ENCODE data around the gene POM121L2. TPM values are rescaled to one million over a fixed set of nuclear protein-coding genes. Genes with fewer than 3 reads are reported as not detected.

Gene POM121L2
- total and polyA plus RNA-seq, 3 experiments from 2014 or later: not detected

GRCh38 chr6:27297857-27298730 lies 14.0 kb downstream of the POM121L2 start:
- Histone ChIP-seq H3K4me1 (ENCODE audit: insufficient read depth, low read length) (no peaks in the 10 kb centered on the region), H3K4me3 (ENCODE audit: low read length) (no peak overlapping the region), H3K36me3 (ENCODE audit: insufficient read depth, low read length) (no peaks in the 10 kb centered on the region), H3K27me3 (ENCODE audit: insufficient read depth, low read length, poor library complexity, severe bottlenecking) (peaks cover 58% of the 10 kb centered on the region), H3K27ac (ENCODE audit: low read depth, low read length) (no peak overlapping the region), H3K9me3 (ENCODE audit: low read length) (peaks cover 8% of the 10 kb centered on the region)
- ChIA-PET CTCF (no interaction called here), POLR2A (no interaction called here)
- peaks cover 24 to 65% (median 45%) of the 10 kb centered on the region in 5 donors for H3K9me3 Mint-ChIP-seq
- H3K4me3 Mint-ChIP-seq: peak overlapping the region in 3 of 7 donors; percentile 2 to 57 (median 37)
- peak overlapping the region in 2 of 8 donors; percentile 55 to 63 for H3K27ac Mint-ChIP-seq
- H3K36me3 Mint-ChIP-seq: peaks cover 0 to 4% (median 2%) of the 10 kb centered on the region in 3 donors
- H3K4me1 Mint-ChIP-seq: no peaks in the 10 kb centered on the region
- peaks cover 88 to 89% of the 10 kb centered on the region in 2 donors for H3K27me3 Mint-ChIP-seq
- no peak for DNase-seq

DNA sequence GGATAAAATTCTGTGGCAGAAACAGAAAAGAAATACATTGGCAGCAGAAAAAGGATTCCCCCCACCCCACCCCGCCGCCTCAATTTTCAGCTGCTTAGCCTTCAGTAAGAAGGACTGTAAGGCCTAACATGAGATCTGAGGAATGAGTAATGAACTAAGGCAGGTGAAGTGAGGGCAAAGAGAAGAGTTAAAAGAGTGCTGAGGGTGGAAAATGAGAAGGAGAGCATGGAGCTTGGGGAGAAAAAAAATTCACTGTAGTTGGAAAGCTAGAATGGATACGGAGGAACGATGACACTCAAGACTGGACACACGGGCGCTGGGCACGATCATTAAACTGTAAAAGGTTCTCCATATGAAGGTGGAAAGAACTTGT lies 14.6 kb downstream of the POM121L2 start:
- H3K4me3 Mint-ChIP-seq: peak overlapping the region in 3 of 7 donors; percentile 2 to 57 (median 28)
- no peaks in the 10 kb centered on the region for H3K4me1 Mint-ChIP-seq
- no peak for DNase-seq
- H3K27me3 Mint-ChIP-seq: peaks cover 85% of the 10 kb centered on the region in 2 donors
- H3K27ac ChIP-seq (ENCODE audit: low read depth, low read length): no peak overlapping the region
- peaks cover 54% of the 10 kb centered on the region for H3K27me3 ChIP-seq (ENCODE audit: insufficient read depth, low read length, poor library complexity, severe bottlenecking)
- ChIA-PET CTCF (no interaction called here), POLR2A (no interaction called here)
- peaks cover 10% of the 10 kb centered on the region for H3K9me3 ChIP-seq (ENCODE audit: low read length)
- H3K36me3 ChIP-seq (ENCODE audit: insufficient read depth, low read length): no peaks in the 10 kb centered on the region
- H3K9me3 Mint-ChIP-seq: peaks cover 17 to 61% (median 49%) of the 10 kb centered on the region in 5 donors
- peaks cover 0 to 4% (median 0%) of the 10 kb centered on the region in 3 donors for H3K36me3 Mint-ChIP-seq
- H3K27ac Mint-ChIP-seq: peak overlapping the region in 3 of 8 donors; percentile 55 to 68 (median 63)
- H3K4me3 ChIP-seq (ENCODE audit: low read length): no peak overlapping the region
- no peaks in the 10 kb centered on the region for H3K4me1 ChIP-seq (ENCODE audit: insufficient read depth, low read length)

DNA sequence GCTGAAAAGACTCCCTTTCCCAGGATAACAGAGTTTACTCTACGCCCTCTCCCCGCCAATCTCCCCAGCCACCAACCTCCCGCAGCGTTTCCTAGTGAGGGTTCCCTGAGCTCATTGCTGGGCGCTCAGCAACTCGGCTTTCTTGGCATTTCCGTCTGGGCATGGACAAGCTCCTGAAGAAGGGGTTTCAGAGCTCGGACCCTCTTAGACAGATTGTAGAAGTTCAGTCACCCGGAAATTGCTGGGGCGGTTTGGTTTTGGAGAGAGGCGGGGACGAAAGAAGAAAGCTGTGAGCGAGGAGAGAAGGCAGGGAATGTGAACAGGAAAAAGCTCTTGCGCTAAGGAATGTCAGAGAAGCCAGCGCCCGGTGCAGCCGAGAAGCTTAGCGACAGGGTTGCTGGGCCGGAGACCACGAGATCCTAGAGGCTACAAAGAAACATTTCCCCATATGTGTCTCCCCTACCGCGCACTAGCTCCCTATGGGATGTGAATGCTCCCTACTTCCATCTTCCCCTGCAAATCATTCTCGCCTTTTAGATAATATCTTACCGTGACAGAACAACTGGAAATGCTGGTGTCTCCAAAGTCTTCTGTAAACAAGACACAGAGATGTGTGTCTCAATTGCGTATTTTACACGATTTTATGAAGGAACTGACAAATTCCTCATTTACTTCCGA lies 15.8 kb downstream of the POM121L2 start:
- ChIA-PET CTCF (interaction anchor here (0.8 to 1.0 kb wide), 2 partner anchors 16 to 367 kb away, joined by 3 read pairs; partner anchors contain the start of gene POM121L2), POLR2A (no interaction called here)
- no peak for DNase-seq
- Mint-ChIP-seq H3K27ac (peak overlapping the region in 5 of 8 donors; percentile 37 to 79 (median 75)), H3K36me3 (peaks cover 0 to 5% (median 4%) of the 10 kb centered on the region in 3 donors), H3K4me3 (peak overlapping the region in 5 of 7 donors; percentile 5 to 76 (median 67)), H3K4me1 (no peaks in the 10 kb centered on the region), H3K27me3 (peaks cover 85 to 88% of the 10 kb centered on the region in 2 donors), H3K9me3 (peaks cover 21 to 65% (median 58%) of the 10 kb centered on the region in 5 donors)
- H3K27ac ChIP-seq (ENCODE audit: low read depth, low read length): peak overlapping the region; percentile 46
- H3K9me3 ChIP-seq (ENCODE audit: low read length): peaks cover 10% of the 10 kb centered on the region
- H3K4me1 ChIP-seq (ENCODE audit: insufficient read depth, low read length): no peaks in the 10 kb centered on the region
- H3K4me3 ChIP-seq (ENCODE audit: low read length): no peak overlapping the region
- H3K27me3 ChIP-seq (ENCODE audit: insufficient read depth, low read length, poor library complexity, severe bottlenecking): peaks cover 55% of the 10 kb centered on the region
- no peaks in the 10 kb centered on the region for H3K36me3 ChIP-seq (ENCODE audit: insufficient read depth, low read length)

DNA sequence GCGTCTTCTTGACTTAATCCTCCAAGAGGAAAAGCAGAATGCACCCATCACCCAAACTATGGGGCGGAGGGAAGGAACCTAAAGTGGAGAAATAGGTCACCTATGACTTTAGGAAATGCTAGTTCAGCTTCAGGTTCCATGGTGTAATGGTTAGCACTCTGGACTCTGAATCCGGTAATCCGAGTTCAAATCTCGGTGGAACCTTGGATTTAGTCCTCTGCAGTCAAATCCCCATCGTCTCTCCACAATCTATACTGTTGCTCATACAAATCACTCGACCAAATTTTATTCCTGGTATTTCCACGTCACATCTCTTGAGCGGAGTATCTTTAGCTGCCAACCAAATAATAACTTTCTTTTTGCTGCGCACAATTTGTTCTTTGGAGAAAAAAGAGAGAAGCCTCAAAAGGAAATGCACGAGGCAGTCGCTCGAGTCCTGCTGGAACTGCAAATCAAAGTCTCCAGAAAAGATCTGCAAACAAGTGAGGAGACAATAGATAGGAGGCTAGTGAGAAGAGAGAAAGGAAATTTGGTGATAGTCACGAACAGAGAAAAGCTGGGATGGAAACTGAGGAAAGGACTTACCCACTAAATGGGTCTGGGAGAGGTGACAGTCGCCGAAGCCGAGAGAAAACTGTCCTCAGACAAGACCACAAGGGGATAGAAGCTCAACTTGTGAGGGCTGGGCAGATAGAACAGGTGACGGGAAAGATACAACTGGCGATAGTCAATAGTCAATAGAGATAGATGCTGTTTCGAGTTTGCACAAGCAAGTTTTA lies 16.6 kb downstream of the POM121L2 start:
- Histone ChIP-seq H3K27ac (ENCODE audit: low read depth, low read length) (peak overlapping the region; percentile 46), H3K36me3 (ENCODE audit: insufficient read depth, low read length) (no peaks in the 10 kb centered on the region), H3K9me3 (ENCODE audit: low read length) (peaks cover 10% of the 10 kb centered on the region), H3K4me1 (ENCODE audit: insufficient read depth, low read length) (no peaks in the 10 kb centered on the region), H3K4me3 (ENCODE audit: low read length) (peak overlapping the region; percentile 1), H3K27me3 (ENCODE audit: insufficient read depth, low read length, poor library complexity, severe bottlenecking) (peaks cover 55% of the 10 kb centered on the region)
- CTCF ChIA-PET: interaction anchor here (0.8 to 1.0 kb wide), 2 partner anchors 17 to 367 kb away, joined by 3 read pairs; partner anchors contain the start of gene POM121L2
- H3K36me3 Mint-ChIP-seq: peaks cover 0 to 9% (median 4%) of the 10 kb centered on the region in 3 donors
- peak overlapping the region in 6 of 8 donors; percentile 1 to 79 (median 58) for H3K27ac Mint-ChIP-seq
- peaks cover 0 to 2% (median 0%) of the 10 kb centered on the region in 3 donors for H3K4me1 Mint-ChIP-seq
- H3K27me3 Mint-ChIP-seq: peaks cover 86 to 91% of the 10 kb centered on the region in 2 donors
- POLR2A ChIA-PET: no interaction called here
- peaks cover 27 to 69% (median 66%) of the 10 kb centered on the region in 5 donors for H3K9me3 Mint-ChIP-seq
- DNase-seq: no peak
- peak overlapping the region in 4 of 7 donors; percentile 65 to 76 (median 69) for H3K4me3 Mint-ChIP-seq

- Mint-ChIP-seq H3K4me3 (peak overlapping the region in 1 of 7 donors; percentile 30), H3K36me3 (peaks cover 0 to 9% (median 7%) of the 10 kb centered on the region in 3 donors)
- POLR2A ChIA-PET: interaction anchor here (0.5 kb wide), 1 partner anchor 38 kb away, joined by 4 read pairs; no protein-coding TSS in a partner anchor
These were observed 17.7 kb downstream of the POM121L2 start for GRCh38 chr6:27294409-27294808.

DNA sequence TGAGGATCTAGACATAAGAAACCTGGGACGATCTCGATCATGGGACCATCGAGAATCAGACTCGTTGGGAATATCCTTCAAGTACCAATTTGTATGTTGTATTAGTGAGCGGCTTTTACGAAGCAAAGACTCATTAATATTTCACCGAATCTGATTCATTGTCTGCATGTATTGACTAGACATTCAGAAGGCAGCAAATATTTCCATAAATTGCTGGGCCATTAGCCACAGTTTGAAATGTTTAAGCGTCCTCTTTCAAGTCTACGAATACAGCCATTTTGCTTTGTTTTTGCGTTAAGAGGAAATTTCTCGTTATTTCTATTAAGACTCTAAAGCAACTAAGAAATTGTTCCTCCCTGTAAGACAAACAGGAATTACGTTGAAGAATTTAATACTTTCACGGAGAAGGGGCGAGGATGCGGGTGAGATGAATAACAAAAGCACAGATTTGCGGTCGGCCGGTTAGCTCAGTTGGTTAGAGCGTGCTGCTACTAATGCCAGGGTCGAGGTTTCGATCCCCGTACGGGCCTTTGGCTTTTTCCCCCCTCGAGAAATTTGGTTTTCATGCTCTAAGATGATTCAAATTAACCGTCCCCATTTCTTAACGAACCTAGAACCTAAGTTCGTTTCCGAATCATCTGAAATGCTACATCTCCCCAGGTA lies 18.5 kb downstream of the POM121L2 start:
- H3K27me3 ChIP-seq (ENCODE audit: insufficient read depth, low read length, poor library complexity, severe bottlenecking): peaks cover 73% of the 10 kb centered on the region
- H3K9me3 Mint-ChIP-seq: peaks cover 35 to 81% (median 79%) of the 10 kb centered on the region in 5 donors
- ChIA-PET CTCF (no interaction called here), POLR2A (no interaction called here)
- peak overlapping the region in 3 of 7 donors; percentile 13 to 60 (median 33) for H3K4me3 Mint-ChIP-seq
- H3K9me3 ChIP-seq (ENCODE audit: low read length): peaks cover 10% of the 10 kb centered on the region
- no peak overlapping the region for H3K4me3 ChIP-seq (ENCODE audit: low read length)
- H3K36me3 Mint-ChIP-seq: peaks cover 0 to 9% (median 7%) of the 10 kb centered on the region in 3 donors
- H3K36me3 ChIP-seq (ENCODE audit: insufficient read depth, low read length): no peaks in the 10 kb centered on the region
- H3K27me3 Mint-ChIP-seq: peaks cover 93 to 95% of the 10 kb centered on the region in 2 donors
- H3K4me1 ChIP-seq (ENCODE audit: insufficient read depth, low read length): no peaks in the 10 kb centered on the region
- peak overlapping the region in 3 of 8 donors; percentile 46 to 88 (median 66) for H3K27ac Mint-ChIP-seq
- DNase-seq: no peak
- peaks cover 0 to 8% (median 4%) of the 10 kb centered on the region in 3 donors for H3K4me1 Mint-ChIP-seq
- H3K27ac ChIP-seq (ENCODE audit: low read depth, low read length): no peak overlapping the region

More at GRCh38 chr6:27294409-27294808, 17.7 kb downstream of the POM121L2 start:
- H3K4me1 ChIP-seq (ENCODE audit: insufficient read depth, low read length): no peaks in the 10 kb centered on the region
- H3K27me3 ChIP-seq (ENCODE audit: insufficient read depth, low read length, poor library complexity, severe bottlenecking): peaks cover 65% of the 10 kb centered on the region
- H3K4me3 ChIP-seq (ENCODE audit: low read length): no peak overlapping the region
- Mint-ChIP-seq H3K27me3 (peaks cover 87 to 93% of the 10 kb centered on the region in 2 donors), H3K27ac (peak overlapping the region in 2 of 8 donors; percentile 55 to 88), H3K4me1 (peaks cover 0 to 8% (median 4%) of the 10 kb centered on the region in 3 donors), H3K9me3 (peaks cover 35 to 75% (median 73%) of the 10 kb centered on the region in 5 donors)
- DNase-seq: no peak
- CTCF ChIA-PET: no interaction called here
- H3K9me3 ChIP-seq (ENCODE audit: low read length): peaks cover 10% of the 10 kb centered on the region
- no peak overlapping the region for H3K27ac ChIP-seq (ENCODE audit: low read depth, low read length)
- H3K36me3 ChIP-seq (ENCODE audit: insufficient read depth, low read length): no peaks in the 10 kb centered on the region

- DNase-seq: no peak
- H3K36me3 Mint-ChIP-seq: peaks cover 0 to 11% (median 4%) of the 10 kb centered on the region in 3 donors
- Histone ChIP-seq H3K27me3 (ENCODE audit: insufficient read depth, low read length, poor library complexity, severe bottlenecking) (peaks cover 83% of the 10 kb centered on the region), H3K4me1 (ENCODE audit: insufficient read depth, low read length) (no peaks in the 10 kb centered on the region), H3K4me3 (ENCODE audit: low read length) (no peak overlapping the region), H3K36me3 (ENCODE audit: insufficient read depth, low read length) (no peaks in the 10 kb centered on the region), H3K27ac (ENCODE audit: low read depth, low read length) (peak overlapping the region; percentile 32), H3K9me3 (ENCODE audit: low read length) (peaks cover 6% of the 10 kb centered on the region)
- POLR2A ChIA-PET: no interaction called here
- CTCF ChIA-PET: no interaction called here
- H3K27ac Mint-ChIP-seq: peak overlapping the region in 2 of 8 donors; percentile 57 to 83
- H3K4me3 Mint-ChIP-seq: peak overlapping the region in 4 of 7 donors; percentile 9 to 57 (median 23)
- peaks cover 18 to 83% (median 71%) of the 10 kb centered on the region in 5 donors for H3K9me3 Mint-ChIP-seq
- peaks cover 91 to 95% of the 10 kb centered on the region in 2 donors for H3K27me3 Mint-ChIP-seq
- H3K4me1 Mint-ChIP-seq: peaks cover 4 to 8% (median 6%) of the 10 kb centered on the region in 3 donors
These were observed 21.2 kb downstream of the POM121L2 start for GRCh38 chr6:27290850-27291208.

All from CD8-positive, alpha-beta memory T cell (primary cell).